Measurements from ENCODE around the gene GNLY. TPM values are rescaled to one million over a fixed set of nuclear protein-coding genes. Genes with fewer than 3 reads are reported as not detected.

GNLY gene
- total and polyA plus RNA-seq, 2 of the 4 experiments (the other 2 are of a cell fraction) = not detected

DNA sequence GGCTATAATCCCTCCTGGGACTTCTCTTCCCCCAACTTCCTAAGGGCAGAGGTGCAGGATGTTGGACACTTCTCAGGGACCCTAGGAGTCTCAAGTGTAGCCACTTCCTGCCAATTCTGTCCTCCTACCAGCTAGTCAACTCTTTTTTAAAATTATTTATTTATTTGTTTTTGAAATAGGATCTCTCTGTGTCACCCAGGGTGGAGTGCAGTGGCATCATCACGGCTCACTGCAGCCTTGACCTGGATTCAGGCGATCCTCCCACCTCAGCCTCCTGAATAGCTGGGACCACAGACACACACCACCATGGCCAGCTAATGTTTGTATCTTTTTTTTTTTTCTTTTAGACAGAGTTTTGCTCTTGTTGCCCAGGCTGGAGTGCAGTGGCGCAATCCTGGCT is 37.7 kb upstream of the GNLY start:
- Histone ChIP-seq H3K23ac (ENCODE audit: low read depth, low read length) (no peak overlapping the region; the same call in 1 of the 2 replicates), H3K79me1 (ENCODE audit: low read depth in 1 of 2, low read length in 2 of 2) (peaks cover 0 to 9% of the 10 kb centered on the region in 2 experiments; a peak in 2 of 4 replicates), H2AK9ac (replicated peaks; ENCODE audit: low read depth, low read length, poor library complexity) (no peak overlapping the region), H4K20me1 (ENCODE audit: insufficient read depth, low read length) (no peaks in the 10 kb centered on the region; the same call in none of the 2 replicates), H2BK120ac (ENCODE audit: low read depth, low read length) (0 out of 2 replicates have a peak overlapping the region, but pooled peaks have one; percentile 53), H4K8ac (ENCODE audit: low read depth in 2 of 2, low read length in 2 of 2) (no peak overlapping the region), H3K56ac (ENCODE audit: extremely low read depth, insufficient read depth, low read length) (no peak overlapping the region), H3K36me3 (ENCODE audit: control insufficient read depth, insufficient read depth, low read length) (peaks cover 4% of the 10 kb centered on the region), H2AK5ac (ENCODE audit: low read depth, low read length) (peak overlapping the region; percentile 87; the same call in 1 of the 2 replicates), H3K4ac (ENCODE audit: low read depth, low read length) (peak overlapping the region; percentile 63; the same call in 1 of the 2 replicates), H3K18ac (ENCODE audit: low read depth, low read length) (no peak overlapping the region), H3K9me1 (ENCODE audit: insufficient read depth, low read length) (peaks cover 14% of the 10 kb centered on the region), H3K9ac (ENCODE audit: low read depth, low read length) (no peak overlapping the region), H2BK5ac (ENCODE audit: low read depth, low read length, poor library complexity, severe bottlenecking) (peak overlapping the region; percentile 6), H3K27ac (ENCODE audit: insufficient read depth, low read length) (no peak overlapping the region), H3K9me3 (ENCODE audit: control insufficient read depth, insufficient read depth, low read length) (no peaks in the 10 kb centered on the region), H4K5ac (ENCODE audit: low read depth, low read length) (no peak overlapping the region), H2BK20ac (ENCODE audit: low read depth, low read length) (0 out of 2 replicates have a peak overlapping the region, but pooled peaks have one; percentile 55), H3K27me3 (ENCODE audit: control insufficient read depth, insufficient read depth, low read length) (no peaks in the 10 kb centered on the region), H4K91ac (ENCODE audit: insufficient read depth, low read depth, low read length) (no peak overlapping the region), H2BK15ac (ENCODE audit: low read depth, low read length) (no peak overlapping the region), H3K14ac (replicated peaks; ENCODE audit: low read depth, low read length) (peak overlapping the region; percentile 50), H3K4me1 (ENCODE audit: control insufficient read depth, insufficient read depth, low read length) (peaks cover 18% of the 10 kb centered on the region), H2AFZ (replicated peaks; ENCODE audit: low read length, poor library complexity) (peak overlapping the region; percentile 15), H3K4me2 (ENCODE audit: low read depth, low read length) (no peak overlapping the region), H3K4me3 (ENCODE audit: insufficient read depth, low read depth, low read length) (no peak overlapping the region)
- ChIA-PET POLR2A (ENCODE audit: unreplicated experiment) (interaction anchor here (0.5 kb wide), 1 partner anchor 13 kb away, joined by 6 read pairs; no protein-coding TSS in a partner anchor), CTCF (no interaction called here)
- dilution Hi-C loops (cut with HindIII; ENCODE audit: low sequenced_read_pairs, unreplicated experiment) = no loop called here
- 100% methylated on average over 1 of the region's 3 CpGs; no CpG with 5 or more reads in 1 of the 2 experiments for WGBS, 2 experiments (ENCODE audit: extremely low coverage in 2 of 2, insufficient read length in 1 of 2)
- no peak for ATAC-seq (ENCODE audit: low read depth)
- DNase-seq = peak; percentile 7
- BruUV-seq (replicated peaks) = no TSS peak
- in situ Hi-C loops (cut with MboI; ENCODE audit: low sequenced_read_pairs) = no loop called here
- intact Hi-C loops (cut with micrococcal nuclease) = no loop called here
- TF ChIP-seq ELK1 (IDR thresholded peaks at IDR 0.05; ENCODE audit: borderline replicate concordance, low read depth, low read length) (no peak), MXI1 (IDR thresholded peaks at IDR 0.05; ENCODE audit: borderline replicate concordance, low read depth, low read length) (no peak), MAFK (IDR thresholded peaks at IDR 0.05; ENCODE audit: low read depth, low read length) (no peak), RCOR1 (IDR thresholded peaks at IDR 0.05; ENCODE audit: insufficient replicate concordance, low read length) (no peak), CHD1 (IDR thresholded peaks at IDR 0.05; ENCODE audit: low read depth, low read length) (no peak), MAZ (IDR thresholded peaks at IDR 0.05; ENCODE audit: borderline replicate concordance, low read depth, low read length) (no peak), NFE2L2 (IDR thresholded peaks at IDR 0.05; ENCODE audit: low read depth, low read length) (no peak), RFX5 (IDR thresholded peaks at IDR 0.05; ENCODE audit: low read depth, low read length) (no peak), RAD21 (IDR thresholded peaks at IDR 0.05; ENCODE audit: low read length) (no peak), FOS (IDR thresholded peaks at IDR 0.05; ENCODE audit: low read depth, low read length) (no peak), POLR2A (IDR thresholded peaks at IDR 0.05; ENCODE audit: low read depth, low read length) (no peak), BHLHE40 (IDR thresholded peaks at IDR 0.05; ENCODE audit: low read depth, low read length) (no peak), CEBPB (IDR thresholded peaks at IDR 0.05; ENCODE audit: low read depth, low read length) (no peak), SMC3 (IDR thresholded peaks at IDR 0.05; ENCODE audit: low read depth, low read length) (no peak)
- TF ChIP-seq, protein P1, sequence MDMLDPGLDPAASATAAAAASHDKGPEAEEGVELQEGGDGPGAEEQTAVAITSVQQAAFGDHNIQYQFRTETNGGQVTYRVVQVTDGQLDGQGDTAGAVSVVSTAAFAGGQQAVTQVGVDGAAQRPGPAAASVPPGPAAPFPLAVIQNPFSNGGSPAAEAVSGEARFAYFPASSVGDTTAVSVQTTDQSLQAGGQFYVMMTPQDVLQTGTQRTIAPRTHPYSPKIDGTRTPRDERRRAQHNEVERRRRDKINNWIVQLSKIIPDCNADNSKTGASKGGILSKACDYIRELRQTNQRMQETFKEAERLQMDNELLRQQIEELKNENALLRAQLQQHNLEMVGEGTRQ (IDR thresholded peaks at IDR 0.05; ENCODE audit: low read depth, low read length) = no peak
- TF ChIP-seq, protein P2, sequence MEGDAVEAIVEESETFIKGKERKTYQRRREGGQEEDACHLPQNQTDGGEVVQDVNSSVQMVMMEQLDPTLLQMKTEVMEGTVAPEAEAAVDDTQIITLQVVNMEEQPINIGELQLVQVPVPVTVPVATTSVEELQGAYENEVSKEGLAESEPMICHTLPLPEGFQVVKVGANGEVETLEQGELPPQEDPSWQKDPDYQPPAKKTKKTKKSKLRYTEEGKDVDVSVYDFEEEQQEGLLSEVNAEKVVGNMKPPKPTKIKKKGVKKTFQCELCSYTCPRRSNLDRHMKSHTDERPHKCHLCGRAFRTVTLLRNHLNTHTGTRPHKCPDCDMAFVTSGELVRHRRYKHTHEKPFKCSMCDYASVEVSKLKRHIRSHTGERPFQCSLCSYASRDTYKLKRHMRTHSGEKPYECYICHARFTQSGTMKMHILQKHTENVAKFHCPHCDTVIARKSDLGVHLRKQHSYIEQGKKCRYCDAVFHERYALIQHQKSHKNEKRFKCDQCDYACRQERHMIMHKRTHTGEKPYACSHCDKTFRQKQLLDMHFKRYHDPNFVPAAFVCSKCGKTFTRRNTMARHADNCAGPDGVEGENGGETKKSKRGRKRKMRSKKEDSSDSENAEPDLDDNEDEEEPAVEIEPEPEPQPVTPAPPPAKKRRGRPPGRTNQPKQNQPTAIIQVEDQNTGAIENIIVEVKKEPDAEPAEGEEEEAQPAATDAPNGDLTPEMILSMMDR (conservative IDR thresholded peaks at IDR 0.05; ENCODE audit: low read depth, low read length) = no peak

Data from IMR-90 (cell line).